RKO (cell line): ENCODE measurements around the gene ALOXE3.

Source experiments
- DNase-seq: peaks from one replicate; pipeline ENCODE4 v3.0.0-alpha.2; 2016; ENCODE audit warnings: low spot score

ALOXE3 gene

DNA sequence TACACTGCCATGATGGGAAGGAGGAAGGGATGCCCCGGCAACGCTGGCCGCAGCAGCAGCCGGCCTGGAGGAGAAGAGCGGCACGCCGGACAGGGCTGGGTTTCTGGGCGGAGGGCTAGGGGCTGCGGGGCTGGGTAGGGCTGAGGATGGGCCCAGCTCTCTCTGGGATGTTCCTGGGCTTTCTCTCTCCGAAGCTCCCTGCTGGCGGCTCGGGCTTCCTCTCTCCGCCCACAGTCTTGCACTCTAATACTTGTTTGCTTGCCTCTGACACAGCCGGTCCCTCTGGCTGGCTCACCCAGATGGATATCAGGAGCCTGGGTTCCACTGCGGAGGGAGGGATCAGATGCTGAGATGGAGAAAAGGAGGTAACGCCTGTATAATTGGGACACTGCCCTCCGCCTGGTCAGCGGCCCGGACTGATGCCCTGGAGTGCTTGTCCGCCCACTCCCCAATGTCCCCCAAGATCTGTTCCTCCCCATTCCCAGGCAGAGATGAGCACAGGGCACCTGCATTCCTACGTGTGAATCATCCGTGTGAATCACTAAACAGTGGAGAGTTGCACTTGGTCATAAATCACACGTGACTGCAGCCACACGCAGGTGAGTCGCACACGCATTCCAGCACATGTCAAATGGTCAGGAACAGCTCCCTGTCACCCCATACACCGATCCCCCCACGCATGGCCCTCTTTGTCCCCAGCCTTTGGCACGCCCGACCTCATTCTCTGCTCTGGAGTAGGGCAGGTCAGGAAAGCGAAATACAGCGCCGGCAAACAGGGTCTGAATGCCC, at the start of gene ALOXE3:
Gene ALOXE3, minus strand, starts transcription at position 535 of the 789 bp plus-strand sequence. Its CDS starts 524 bp downstream, at position 11.
- DNase-seq: peak; percentile 94

DNA sequence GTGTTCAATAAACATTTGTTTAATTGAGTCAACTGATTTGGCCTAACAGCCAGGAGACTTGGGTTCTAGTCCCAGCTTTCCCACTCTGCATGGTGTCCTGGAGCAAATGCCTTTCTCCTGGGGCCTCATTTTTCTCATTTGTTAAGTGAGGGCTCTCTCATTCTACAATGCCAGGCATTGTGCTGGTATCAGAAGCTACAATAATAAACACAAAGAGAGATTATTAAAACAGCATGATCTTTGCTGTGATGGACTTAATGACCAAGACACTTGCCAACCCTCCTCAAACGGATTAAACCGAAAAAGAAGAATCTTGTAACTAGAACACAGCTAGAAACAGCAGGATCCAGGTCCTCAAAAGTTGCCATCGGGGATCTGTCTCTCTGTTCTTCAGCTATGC, 49.2 kb upstream of the ALOXE3 start:
- no peak for DNase-seq

DNA sequence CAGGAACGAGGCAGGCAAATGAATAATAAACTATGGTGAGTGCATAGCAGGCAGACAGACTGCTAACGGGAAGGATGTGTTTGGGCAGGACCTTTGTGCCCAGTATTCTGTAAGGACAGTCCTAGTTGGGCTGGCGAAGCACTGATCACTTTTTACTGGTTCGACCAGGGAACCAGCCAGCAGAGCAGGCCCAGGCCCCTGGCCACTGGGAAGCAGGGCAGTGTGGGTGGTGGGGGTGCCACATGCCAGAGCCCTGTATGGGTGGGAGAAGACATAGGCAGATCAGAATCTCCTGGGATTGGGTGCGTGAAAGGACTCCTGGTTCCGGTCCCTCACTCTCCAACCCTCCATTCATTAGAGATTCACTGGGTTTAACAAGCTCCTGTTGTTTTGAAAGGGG, 48.4 kb upstream of the ALOXE3 start:
- no peak for DNase-seq

DNA sequence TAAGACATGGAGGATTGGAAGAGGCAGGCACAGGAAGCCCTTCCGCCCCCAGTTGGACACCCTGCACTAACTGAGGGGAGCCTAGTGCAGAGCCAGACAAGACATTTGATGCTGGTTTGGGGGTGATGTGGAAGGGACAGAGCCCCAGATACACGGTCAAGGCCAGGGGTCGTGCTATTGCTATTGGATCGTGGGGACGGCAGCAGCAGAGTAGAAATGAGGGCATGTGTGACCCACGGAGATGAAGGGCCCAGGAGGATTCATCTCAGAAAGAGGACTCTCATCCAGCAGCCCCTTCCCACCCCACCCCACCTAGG, 46.5 kb upstream of the ALOXE3 start:
- DNase-seq: no peak

DNA sequence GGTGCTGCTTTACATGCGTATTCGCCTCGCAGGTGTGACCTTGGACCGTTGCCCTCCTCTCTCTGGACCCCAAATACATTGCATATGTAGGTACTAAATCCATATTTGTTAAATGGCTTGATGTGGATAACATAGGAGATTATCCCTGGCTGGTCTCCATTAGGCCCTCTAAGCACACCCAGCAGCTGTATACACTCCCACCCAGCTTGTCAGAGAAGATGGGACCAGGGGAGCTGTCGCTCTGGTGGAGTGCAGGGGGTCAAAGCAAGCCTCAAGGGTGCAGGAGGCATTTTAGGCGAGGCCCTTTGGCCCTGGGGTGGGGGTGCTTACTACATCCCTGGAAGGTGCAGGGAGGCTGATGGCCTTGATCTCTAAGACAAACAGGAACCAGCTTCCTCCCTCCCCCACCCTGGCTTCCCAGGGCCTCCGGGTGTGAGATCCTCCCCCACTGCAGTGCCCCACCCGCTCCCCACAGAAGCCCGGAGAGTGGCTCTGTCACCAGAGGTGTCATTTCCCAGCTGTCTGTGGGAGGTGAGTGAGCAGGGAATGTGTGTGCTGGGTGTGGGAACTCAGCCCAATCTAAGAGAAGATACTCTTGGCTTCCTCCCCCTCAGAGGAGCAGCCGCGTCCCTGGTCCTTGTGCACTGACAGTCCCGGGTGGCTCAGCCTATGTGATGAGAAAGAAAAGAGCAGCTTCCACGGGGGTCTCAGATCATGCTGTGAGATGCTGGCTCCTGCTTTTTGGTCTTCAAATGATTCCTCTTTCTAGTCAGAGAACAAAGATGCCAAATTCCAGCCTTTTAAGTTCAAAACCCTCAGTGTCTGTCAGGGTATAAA, 45.9 kb upstream of the ALOXE3 start:
- DNase-seq: no peak

DNA sequence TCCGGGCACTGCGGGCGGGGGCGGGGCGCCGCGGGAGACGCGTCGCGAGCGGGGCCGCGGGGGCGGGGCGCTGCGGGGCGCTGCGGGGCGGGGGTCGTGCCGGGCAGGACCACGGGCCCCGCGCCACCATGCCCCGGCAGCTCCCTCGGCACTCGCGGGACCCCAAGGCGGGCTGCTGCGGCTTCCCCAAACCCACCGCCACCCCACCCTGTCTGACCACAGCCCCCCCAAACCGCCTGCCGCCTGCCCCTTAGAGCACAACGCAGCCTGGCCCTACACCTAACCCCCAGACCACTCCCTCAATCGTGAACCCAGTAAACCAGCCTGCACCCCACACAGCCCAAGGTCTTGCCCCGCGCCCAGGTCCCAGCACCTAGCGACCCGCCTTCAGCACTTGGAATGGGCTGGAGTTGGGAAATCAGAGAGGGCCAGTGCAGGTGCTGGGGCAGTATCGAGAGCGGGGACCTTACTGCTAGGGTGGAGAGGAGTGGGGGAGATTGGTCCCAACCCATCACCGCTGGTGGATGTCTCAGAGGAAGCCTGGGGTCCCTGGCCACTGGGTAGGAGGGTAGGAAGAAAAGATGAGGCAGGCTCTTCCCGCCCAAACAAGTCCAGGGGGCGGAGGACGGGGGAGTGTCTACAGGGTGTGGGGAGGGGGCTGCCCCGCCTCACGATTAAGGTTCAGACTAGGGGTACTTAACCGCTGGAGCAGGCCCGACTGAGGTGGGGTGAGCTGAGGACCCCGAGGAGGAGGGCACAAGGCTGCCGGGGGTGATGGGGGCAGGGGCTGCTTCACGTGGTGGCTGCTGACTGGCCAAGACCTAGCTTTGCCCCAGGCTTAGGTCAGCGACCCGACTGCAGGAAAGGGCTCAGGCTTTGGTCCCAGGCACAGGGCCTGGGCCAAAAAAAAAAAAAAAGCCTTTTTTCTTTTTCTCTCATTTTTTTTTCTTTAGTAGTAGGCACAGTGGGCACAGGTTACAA, 45.0 kb upstream of the ALOXE3 start:
- no peak for DNase-seq

DNA sequence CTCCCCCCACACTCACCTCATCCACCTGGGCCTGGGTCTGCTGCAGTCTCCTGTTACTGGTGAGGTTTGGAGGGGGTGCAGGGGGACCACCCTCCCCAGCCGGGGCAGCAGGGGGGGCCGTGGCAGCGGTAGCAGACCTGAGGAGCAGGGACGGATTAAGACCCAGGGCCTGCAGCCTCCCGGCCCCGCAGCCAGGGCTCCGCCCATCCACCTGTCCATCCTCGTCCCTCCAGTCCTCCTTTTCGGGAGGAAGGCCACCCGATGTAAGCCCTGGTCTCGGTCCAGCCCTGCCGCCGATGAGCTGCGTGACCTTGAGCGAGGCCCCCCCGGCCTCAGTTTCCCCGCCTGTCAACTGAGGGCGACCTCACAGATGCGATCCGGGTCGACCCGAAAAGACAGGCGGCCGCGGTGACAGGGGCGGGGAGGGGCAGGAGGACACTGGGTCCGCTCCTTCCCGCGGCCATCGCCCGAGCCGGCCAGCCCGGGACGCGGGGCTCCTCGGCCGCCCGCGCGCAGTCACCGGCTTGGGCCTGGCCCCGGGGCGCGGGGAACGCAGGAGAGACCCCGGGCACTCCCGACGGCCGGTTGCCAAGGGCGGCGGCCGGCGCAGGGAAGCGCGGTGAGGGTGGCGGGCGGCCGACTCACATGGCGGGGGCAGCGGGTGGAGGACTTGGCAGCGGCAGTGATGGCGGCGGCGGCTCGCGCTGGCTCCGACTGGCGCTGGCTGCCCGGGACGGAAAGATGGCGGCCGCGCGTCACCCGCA, 44.1 kb upstream of the ALOXE3 start, which contains the start of gene VAMP2:
Gene VAMP2, minus strand, starts transcription at position 716 of the 764 bp plus-strand sequence. Its CDS starts 69 bp downstream, at position 647.
- peak; percentile 79 for DNase-seq

DNA sequence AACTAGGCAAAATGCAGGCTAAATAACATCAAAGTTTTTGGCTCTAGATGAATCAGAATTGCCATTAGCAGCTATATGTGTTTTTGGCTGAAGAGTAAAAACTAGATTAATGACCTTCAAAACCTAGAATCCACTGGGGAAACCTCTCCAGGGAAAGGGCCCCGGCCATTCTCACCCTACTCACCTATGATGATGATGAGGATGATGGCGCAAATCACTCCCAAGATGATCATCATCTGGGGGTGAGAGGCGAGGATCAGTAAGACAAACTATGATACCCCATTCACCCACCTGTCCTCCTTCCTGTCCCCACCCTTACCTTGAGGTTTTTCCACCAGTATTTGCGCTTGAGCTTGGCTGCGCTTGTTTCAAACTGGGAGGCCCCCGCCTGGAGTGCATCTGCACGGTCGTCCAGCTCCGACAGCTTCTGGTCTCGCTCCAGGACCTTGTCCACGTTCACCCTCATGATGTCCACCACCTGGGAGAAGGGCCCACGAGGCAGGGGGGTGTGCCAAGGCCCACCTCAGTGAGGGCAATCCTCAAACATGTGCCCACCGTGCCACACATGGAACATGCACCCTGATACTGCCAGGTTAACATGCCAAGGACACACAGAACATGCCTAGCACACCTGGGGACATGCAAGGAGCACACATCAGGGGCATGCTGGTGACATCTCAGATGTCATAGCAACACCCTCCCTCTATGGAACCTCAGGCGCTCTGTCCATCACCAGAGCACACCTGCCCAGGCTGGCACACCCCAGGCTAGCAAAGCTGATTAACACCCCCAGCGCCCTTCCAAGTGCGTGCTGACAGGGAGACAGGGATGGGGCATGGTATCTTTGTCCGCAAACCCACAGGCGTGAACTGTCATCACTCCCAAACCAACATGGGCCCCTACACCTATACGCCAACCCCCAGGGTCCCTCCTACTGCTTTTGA, 43.2 kb upstream of the ALOXE3 start:
- DNase-seq: no peak

DNA sequence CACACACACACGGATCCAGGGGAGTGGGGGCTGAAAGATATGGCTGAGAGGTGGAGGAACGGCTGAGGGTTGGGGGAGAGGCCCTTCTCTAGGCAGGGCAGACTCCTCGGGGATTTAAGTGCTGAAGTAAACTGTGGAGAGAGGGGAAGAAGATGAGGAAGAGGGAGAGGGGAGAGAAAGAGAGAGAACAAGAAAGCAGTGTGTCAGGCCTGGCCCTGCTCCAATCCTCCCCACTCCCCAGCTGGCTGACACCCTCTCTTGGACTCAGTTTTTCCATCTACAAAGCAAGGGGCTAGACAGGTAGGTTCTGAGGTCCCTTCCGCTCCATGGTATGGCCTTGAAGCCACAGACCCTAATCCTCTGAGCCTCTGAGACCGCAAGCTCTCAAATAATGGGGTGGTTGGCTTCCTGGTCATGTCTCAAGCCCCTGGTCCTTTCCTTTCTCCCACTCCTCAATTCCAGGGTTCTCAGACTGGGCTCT, 42.5 kb upstream of the ALOXE3 start:
- no peak for DNase-seq

DNA sequence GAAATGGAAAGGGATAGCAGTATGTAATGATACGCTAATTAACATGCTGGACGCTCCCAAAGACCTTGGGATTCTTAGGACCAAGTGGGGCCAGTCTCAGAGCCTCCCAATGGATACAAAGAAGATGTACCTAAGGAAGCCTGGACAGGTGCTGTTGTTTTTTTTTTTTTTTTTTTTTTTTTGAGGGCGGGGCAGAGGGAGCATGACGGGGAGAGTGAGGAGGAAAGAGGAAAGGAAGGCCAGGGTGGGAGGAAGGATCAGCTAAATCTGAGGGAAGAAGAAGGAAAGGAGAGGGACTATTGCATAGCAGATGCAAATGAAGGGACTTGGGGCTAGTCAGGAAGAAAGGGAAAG, 41.9 kb upstream of the ALOXE3 start:
- no peak for DNase-seq

DNA sequence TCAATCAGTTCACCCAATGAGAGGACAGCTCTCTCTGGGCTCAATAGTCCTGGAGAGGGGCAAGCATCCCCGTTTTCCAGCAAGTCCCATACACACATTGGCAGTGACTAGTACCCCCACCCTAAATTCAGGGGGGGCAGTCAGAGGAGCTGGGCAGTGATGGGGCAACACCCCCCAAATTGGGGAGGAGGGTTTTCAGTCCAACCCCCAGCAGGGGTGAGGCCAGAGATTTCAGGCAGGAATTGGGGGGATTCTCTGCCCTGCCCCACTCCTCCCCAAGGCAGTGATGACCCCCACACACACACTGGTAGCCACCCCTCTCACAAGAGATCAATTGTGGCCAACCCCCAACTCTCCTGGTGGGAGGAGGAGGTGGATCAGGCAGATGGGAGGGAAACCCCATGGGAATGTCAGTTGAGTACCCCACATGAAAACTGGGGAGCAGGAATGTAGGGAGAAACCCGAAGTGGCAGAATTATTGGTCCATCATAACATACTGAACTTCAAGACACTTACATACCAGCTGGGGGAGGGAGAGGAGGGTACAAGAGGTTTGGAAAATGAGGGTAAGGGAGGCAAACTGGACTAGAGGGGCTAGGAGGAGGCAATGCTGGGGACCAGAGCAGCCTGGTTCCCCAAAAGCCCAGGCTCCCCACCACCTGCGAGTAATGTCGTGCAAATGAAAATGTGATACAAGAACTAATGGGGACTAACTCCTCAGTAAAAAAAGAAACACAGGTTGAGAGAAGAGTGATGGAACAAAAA, 41.3 kb upstream of the ALOXE3 start:
- DNase-seq: no peak

DNA sequence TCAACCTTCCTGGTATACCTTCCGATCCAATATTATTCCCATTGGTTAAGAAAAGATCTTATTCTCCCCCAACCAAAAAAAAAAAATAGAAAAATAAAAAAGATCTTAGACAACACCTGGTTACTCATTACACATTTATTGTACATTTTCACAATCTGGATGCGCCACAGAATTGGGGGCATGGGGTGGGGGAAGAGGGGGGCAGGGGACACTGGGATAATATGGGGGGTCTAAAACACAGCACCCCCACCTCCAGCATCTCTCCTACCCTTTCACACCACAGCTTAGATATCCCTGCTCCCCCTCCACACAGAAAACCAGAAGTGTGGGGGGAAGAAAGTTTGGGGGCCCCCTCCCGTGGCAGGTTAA, 40.7 kb upstream of the ALOXE3 start:
- DNase-seq: no peak

DNA sequence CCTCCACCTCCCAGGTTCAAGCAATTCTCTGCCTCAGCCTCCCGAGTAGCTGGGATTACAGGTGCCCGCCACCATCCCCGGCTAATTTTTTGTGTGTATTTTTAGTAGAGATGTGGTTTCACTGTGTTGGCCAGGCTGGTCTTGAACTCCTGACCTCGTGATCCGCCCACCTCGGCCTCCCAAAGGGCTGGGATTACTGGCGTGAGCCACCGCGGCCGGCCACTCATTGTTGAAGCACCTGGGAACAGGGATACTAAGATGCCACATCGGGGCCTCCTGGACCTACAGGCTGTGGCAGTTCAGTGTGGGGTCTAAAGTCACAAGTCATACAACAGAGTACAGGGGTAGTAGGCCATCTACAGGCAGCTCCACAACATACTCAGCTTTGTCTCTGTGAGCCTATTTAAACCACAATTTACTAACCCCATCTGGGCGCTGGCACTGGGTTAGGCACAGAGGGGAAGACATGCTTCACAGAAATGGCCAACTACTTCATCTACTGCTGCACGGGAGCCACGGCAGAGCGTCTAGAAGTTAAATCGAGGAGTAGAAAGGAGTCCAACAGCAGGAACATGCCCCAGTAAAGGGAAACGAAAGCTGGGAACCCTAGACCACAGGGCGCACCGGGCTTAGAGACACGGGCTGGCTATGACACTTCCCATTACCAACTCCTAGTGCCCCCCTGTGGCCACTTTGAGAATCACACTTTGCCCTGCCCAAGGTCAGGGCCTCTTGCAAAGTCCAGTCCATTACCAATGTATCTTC, 40.1 kb upstream of the ALOXE3 start:
- DNase-seq: peak; percentile 88

DNA sequence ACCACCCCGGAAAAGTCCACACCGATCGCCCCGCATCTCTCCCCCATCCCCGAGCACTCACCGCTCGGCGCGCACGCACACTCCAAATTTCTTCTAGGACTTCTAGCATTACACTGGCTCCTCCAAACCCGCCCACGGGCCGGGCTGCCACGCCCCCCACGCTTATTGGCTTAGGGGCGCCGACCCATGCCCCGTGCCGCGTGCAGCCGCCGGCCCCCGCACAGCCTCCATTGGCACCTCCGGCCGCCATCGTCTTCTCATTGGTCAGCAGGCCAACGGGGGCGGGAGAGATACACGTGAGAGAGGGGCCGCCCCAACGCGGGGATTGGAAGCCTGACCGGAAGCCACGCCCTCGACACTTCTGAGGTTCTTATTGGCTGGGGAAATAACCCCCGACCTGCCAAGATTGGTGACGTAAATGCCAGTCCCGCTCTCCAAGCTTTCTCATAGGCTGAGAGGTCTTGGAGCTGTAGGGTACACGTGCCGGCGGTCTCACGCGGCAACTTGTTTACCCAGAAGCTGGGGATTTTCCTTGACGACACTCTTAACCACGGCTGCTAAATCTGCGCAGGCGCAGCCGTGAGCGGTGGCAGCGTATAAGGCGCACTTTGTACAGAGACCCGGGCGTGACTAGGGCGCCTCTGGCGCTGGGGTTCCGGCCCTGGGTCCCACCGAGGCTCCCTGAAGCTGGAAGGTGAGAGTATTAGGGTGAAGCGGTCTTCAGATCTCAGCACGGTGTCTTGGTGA, 38.1 kb upstream of the ALOXE3 start:
- peak; percentile 100 for DNase-seq

DNA sequence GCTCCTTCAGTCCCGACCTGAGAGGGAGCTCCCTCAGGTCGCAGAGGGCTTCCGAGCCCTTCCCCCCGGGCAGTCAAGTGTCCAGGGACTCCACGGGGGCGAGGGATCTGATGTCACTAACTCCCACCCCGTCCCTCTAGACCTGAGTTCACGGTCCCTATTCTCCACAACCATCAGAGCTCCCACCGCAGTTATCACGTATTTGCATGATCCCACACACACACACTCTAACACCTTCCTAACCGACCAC, 37.6 kb upstream of the ALOXE3 start:
- DNase-seq: no peak

DNA sequence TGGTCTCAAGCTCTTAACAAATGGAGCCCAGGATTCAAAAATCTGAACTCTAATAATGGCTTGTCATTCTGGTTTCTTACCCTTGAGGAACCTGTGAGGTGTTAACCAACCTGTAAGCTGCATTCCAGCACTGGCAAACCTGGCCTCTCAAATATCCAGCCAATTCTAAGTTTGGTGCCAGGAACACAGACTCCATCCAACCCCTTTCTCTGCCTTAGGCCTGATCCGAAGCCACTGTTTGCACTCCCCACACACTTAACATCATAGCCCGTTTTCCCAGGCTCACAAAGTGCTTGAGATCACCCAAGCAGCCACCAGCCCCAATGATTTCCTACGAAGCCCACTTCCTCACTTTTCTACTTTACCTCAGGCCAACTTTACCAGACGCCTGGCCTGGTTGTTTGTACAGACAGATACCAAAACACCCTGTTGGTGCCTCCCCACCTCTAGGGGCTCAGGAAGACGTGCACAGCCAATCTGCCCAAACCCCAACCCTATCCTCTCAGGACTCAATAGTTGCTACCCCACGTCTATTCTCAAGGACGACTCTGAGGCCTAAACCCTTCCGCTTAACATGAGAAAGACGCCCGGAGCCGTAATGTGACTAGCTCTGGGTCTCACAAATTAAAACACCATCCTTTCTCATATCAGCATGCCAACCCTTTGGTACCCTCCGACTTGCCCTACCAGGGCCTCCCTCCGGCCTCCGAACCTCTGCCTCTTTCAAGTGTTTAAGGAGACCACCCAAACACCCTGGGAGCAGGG, 37.1 kb upstream of the ALOXE3 start:
- no peak for DNase-seq

DNA sequence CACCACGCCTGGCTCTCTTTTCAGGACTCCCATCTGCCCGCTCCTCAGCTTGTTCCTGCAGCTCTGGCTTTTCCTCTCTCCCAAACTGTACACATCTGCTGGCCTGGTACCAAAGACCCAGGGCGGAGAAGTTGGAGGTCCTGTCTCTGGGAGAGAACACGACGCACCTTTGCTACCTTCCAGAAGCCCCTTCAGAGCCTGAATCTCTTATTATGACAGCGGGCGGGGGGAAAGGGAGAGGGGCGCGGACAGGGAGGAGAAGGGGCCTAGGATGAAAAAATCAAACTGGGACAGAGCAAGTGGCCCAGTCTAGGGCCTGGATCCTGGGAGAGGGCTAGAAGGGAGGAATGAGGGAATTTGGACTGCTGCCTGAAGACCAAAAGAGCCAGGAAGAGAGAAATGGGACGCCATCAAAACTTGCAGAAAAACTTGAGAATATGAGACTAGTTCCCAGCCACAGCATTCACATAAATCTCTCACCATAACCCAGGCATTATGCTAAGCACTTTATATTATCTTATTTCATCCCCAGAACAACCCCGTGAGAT, 36.4 kb upstream of the ALOXE3 start:
- DNase-seq: no peak
